Esophagus muscularis mucosa (tissue), 4 donors: ENCODE measurements around the gene CLTB.

Source experiments
- EP300 ChIP-seq: sonication (generic); formaldehyde crosslinking; IDR thresholded peaks from one replicate; pipeline ENCODE4 v1.6.1; 2017; ENCODE audit warnings: antibody characterized with exemption
- POLR2A ChIP-seq: fragments of 450-650 bp; IDR thresholded peaks from one replicate; pipeline ENCODE4 v1.6.1; 2017; ENCODE audit warnings: antibody characterized with exemption, moderate library complexity, mild to moderate bottlenecking, low read depth
- POLR2AphosphoS5 ChIP-seq, 2 donors: sonication (generic); formaldehyde crosslinking; IDR thresholded peaks; one replicate each; pipeline ENCODE4 v1.6.1; 2017; ENCODE audit warnings: antibody characterized with exemption in 2 of 2
- TF ChIP-seq, protein P1 (sequence below), 3 experiments: fragments of 200-600 bp in 2 of 3; fragments of 450-650 bp in 1 of 3; sonication (generic) in 2 of 3; IDR thresholded peaks; one replicate each; pipeline ENCODE4 v1.5.1; 2017 to 2019; ENCODE audit warnings: antibody characterized with exemption in 3 of 3, mild to moderate bottlenecking in 2 of 3, moderate library complexity in 1 of 3

DNA sequence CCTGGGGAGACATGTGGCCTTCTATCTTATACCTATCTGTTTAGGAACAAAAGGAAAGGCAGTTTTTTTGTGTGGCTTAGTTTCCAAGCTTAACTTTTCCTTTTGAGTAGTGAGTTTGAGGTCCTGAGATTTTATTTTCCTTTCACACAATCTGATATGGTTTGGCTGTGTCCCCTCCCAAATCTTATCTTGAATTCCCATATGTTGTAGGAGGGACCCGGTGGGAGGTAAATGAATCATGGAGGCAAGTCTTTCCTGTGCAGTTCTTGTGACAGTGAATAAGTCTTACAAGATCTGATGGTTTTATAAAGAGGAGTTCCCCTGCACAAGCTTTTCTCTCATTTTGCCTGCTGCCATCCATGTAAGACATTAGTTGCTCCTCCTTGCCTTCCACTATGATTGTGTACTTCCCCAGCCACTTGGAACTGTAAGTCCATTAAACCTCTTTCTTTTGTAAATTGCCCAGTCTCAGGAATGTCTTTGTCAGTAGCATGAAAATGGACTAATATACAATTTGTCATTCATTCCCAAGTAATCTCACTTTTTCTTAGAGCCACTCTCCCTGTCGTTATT is 4.7 kb upstream of the CLTB start:
- TF ChIP-seq, protein P1, sequence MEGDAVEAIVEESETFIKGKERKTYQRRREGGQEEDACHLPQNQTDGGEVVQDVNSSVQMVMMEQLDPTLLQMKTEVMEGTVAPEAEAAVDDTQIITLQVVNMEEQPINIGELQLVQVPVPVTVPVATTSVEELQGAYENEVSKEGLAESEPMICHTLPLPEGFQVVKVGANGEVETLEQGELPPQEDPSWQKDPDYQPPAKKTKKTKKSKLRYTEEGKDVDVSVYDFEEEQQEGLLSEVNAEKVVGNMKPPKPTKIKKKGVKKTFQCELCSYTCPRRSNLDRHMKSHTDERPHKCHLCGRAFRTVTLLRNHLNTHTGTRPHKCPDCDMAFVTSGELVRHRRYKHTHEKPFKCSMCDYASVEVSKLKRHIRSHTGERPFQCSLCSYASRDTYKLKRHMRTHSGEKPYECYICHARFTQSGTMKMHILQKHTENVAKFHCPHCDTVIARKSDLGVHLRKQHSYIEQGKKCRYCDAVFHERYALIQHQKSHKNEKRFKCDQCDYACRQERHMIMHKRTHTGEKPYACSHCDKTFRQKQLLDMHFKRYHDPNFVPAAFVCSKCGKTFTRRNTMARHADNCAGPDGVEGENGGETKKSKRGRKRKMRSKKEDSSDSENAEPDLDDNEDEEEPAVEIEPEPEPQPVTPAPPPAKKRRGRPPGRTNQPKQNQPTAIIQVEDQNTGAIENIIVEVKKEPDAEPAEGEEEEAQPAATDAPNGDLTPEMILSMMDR (IDR thresholded peaks at IDR 0.05), result no peak
- no peak for TF ChIP-seq POLR2A
- no peak for TF ChIP-seq EP300
- TF ChIP-seq POLR2AphosphoS5 (IDR thresholded peaks at IDR 0.05), result no peak
